SJCRH30 (cell line): ENCODE data around the gene IP6K3. TPM values are rescaled to one million over a fixed set of nuclear protein-coding genes. Genes with fewer than 3 reads are reported as not detected.
A peak's percentile ranks its signal among the peaks of the same experiment; 100 is the strongest.

Experiments used
- DNase-seq, 2 experiments: peaks; one replicate each; pipeline ENCODE4 v3.0.0-alpha.2; 2015 to 2020
- H3K27ac ChIP-seq: fragments of 250-450 bp; sonication (Bioruptor Pico); 2 replicates; pipeline ENCODE4 v1.5.1; 2020; ENCODE audit warnings: mild to moderate bottlenecking, moderate library complexity
- H3K27me3 ChIP-seq: fragments of 250-450 bp; sonication (Bioruptor Pico); 2 replicates; pipeline ENCODE4 v1.5.1; 2020; ENCODE audit warnings: mild to moderate bottlenecking, moderate library complexity
- H3K36me3 ChIP-seq: fragments of 250-450 bp; sonication (Bioruptor Pico); 2 replicates; pipeline ENCODE4 v1.5.1; 2020; ENCODE audit warnings: mild to moderate bottlenecking, moderate library complexity
- H3K4me1 ChIP-seq: fragments of 250-450 bp; sonication (Bioruptor Pico); 2 replicates; pipeline ENCODE4 v1.5.1; 2020; ENCODE audit warnings: mild to moderate bottlenecking, moderate library complexity
- H3K4me3 ChIP-seq: fragments of 250-450 bp; sonication (Bioruptor Pico); 2 replicates; pipeline ENCODE4 v1.5.1; 2020; ENCODE audit warnings: mild to moderate bottlenecking, moderate library complexity
- H3K9me3 ChIP-seq: fragments of 250-450 bp; sonication (Bioruptor Pico); replicated peaks from 2 replicates; pipeline ENCODE4 v1.5.1; 2020; ENCODE audit warnings: mild to moderate bottlenecking, moderate library complexity
- total RNA-seq: library from RNA; depleted of rRNA; stranded (reverse); fragments of >200 nt; shearing (Covaris generic); gene quantifications from 2 replicates; pipeline ENCODE4 v1.2.3, GENCODE V29; 2014

The IP6K3 gene
- total RNA-seq, 1 experiment from 2014 or later, result 10.3 TPM

DNA sequence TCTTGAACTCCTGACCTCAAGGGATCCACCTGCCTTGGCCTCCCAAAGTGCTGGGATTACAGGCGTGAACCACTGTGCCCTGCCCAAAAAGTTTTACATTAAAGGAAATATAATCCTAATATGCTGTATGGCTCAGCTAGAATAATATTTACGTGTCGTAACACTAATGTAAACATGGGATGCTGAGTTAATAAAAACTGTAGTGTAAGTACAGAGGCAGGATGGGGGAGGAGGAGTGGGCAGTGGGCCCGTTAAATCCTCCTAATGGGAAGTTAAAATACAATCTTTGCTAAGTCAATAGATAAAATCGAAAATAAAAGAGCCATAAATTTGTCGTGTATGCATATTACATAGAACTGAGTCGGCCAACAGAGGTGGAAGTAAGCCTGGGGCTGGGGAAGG, 12.1 kb upstream of the IP6K3 start:
- H3K27me3 ChIP-seq, result no peaks in the 10 kb centered on the region
- peaks cover 31% of the 10 kb centered on the region for H3K4me1 ChIP-seq
- no peak for DNase-seq
- no peak overlapping the region for H3K4me3 ChIP-seq
- no peaks in the 10 kb centered on the region for H3K36me3 ChIP-seq
- no peaks in the 10 kb centered on the region for H3K9me3 ChIP-seq
- H3K27ac ChIP-seq, result no peak overlapping the region

- peaks cover 31% of the 10 kb centered on the region for H3K4me1 ChIP-seq
- no peak overlapping the region for H3K27ac ChIP-seq
- DNase-seq, result no peak
- no peaks in the 10 kb centered on the region for H3K9me3 ChIP-seq
- H3K4me3 ChIP-seq, result no peak overlapping the region
- no peaks in the 10 kb centered on the region for H3K27me3 ChIP-seq
- no peaks in the 10 kb centered on the region for H3K36me3 ChIP-seq
Measured at GRCh38 chr6:33757906-33758305, 11.2 kb upstream of the IP6K3 start.

DNA sequence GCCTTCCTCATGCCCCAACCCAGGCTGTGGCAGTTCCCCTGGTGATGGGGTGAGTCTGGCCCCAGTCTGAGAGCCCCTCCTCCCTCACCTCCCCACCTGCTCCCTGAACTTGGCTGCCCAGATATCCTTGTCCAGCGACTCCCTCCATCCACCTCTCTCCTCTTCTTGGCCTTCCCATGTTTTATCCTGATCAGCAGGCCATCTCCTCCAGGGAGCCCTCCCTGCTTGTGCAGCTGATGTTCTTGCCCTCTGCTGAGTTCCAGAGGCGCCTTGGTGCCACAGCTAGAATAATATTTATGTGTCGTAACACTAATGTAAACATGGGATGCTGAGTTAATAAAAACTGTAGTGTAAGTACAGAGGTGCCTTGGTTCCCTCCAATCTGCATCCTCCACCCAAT, 10.4 kb upstream of the IP6K3 start:
- no peaks in the 10 kb centered on the region for H3K36me3 ChIP-seq
- DNase-seq, result no peak
- H3K27me3 ChIP-seq, result no peaks in the 10 kb centered on the region
- H3K9me3 ChIP-seq, result no peaks in the 10 kb centered on the region
- H3K27ac ChIP-seq, result no peak overlapping the region
- no peak overlapping the region for H3K4me3 ChIP-seq
- H3K4me1 ChIP-seq, result peaks cover 35% of the 10 kb centered on the region

DNA sequence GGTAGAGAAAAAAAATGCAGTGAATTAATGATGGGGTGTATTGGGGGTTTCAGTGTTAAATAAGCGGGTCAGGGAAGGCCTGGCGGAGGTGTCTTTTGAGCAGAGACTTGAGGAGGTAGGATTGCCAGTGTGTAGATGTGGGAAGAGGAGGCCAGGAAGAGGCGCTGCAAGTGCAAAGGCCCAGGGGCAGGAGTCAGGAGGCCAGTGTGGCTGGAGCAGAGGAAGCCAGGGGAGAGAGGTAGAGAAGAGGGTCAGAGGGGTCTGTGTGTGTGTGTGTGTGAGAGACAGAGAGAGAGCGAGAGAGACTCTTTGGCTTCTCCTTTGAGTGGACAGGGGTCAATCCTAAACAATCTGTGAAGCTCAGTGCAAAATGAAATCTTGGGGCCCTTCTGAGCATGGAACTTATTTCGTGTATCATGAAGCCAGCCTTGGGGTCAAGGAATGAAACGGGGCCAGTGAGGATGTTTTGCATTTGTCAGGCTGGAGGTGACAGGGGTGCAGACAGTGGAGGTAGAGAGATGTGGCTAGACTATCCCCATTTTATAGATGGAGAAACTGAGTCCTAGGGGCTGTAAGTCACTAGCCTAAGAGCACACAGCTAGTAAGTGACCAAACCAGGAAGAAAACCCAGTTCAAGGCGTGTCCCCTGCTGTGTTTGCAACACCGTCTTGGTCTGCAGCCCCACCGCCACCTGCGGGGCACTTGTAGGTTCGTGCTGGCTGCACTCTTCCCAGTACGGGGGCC, 9.7 kb upstream of the IP6K3 start:
- DNase-seq, result no peak
- H3K4me3 ChIP-seq, result no peak overlapping the region
- H3K9me3 ChIP-seq, result no peaks in the 10 kb centered on the region
- peaks cover 35% of the 10 kb centered on the region for H3K4me1 ChIP-seq
- H3K27me3 ChIP-seq, result no peaks in the 10 kb centered on the region
- no peak overlapping the region for H3K27ac ChIP-seq
- H3K36me3 ChIP-seq, result no peaks in the 10 kb centered on the region

DNA sequence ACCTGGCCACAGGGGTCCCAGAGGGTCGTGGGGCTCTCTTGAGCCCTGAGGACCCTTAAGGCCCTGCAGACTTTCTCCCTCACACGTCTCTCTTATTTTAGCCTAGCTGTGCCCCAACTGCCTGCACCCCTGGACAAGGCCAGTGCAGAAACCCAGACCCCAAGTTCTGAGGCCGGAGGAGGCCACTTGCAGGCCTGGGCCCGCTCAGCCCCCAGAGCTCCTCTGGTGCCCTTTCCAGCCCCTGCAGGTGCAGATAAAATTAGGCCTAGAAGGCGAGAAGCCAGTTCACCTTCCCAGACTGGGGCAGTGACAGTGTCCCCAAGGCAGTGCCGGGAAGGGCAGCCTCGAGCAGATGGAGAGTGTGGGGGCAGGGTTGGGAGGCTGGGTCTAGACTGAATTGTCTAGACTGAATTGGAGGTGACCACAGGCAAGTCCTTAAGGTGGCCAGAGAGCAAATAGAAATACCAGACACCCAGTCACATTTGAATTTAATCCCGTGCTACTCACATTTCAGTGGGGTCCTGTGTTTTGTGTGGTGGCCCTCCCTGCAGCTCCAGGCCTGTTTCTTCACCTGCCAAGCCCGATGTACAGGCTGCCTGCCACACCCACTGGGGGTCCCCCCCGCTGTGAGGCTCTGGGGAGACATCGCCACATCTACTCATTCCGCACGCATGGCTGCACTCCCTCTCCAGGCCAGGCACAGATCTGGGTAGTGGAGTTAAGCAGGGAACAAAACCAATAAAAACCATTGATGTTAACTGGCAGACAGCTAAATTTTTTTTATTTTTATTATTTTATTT, 8.6 kb upstream of the IP6K3 start:
- peak in 1 of 2 experiments; percentile 54 for DNase-seq
- H3K36me3 ChIP-seq, result no peaks in the 10 kb centered on the region
- no peaks in the 10 kb centered on the region for H3K27me3 ChIP-seq
- H3K4me1 ChIP-seq, result peaks cover 35% of the 10 kb centered on the region
- H3K9me3 ChIP-seq, result no peaks in the 10 kb centered on the region
- no peak overlapping the region for H3K27ac ChIP-seq
- H3K4me3 ChIP-seq, result no peak overlapping the region

GRCh38 chr6:33754222-33754621, 7.5 kb upstream of the IP6K3 start:
- Histone ChIP-seq H3K27me3 (no peaks in the 10 kb centered on the region), H3K4me3 (no peak overlapping the region), H3K27ac (no peak overlapping the region), H3K9me3 (no peaks in the 10 kb centered on the region), H3K36me3 (no peaks in the 10 kb centered on the region), H3K4me1 (peaks cover 33% of the 10 kb centered on the region)
- no peak for DNase-seq

- Histone ChIP-seq H3K4me1 (peaks cover 42% of the 10 kb centered on the region), H3K9me3 (no peaks in the 10 kb centered on the region), H3K4me3 (no peak overlapping the region), H3K27me3 (no peaks in the 10 kb centered on the region), H3K36me3 (no peaks in the 10 kb centered on the region), H3K27ac (no peak overlapping the region)
- no peak for DNase-seq
Measured at GRCh38 chr6:33752646-33753015, 5.9 kb upstream of the IP6K3 start.

DNA sequence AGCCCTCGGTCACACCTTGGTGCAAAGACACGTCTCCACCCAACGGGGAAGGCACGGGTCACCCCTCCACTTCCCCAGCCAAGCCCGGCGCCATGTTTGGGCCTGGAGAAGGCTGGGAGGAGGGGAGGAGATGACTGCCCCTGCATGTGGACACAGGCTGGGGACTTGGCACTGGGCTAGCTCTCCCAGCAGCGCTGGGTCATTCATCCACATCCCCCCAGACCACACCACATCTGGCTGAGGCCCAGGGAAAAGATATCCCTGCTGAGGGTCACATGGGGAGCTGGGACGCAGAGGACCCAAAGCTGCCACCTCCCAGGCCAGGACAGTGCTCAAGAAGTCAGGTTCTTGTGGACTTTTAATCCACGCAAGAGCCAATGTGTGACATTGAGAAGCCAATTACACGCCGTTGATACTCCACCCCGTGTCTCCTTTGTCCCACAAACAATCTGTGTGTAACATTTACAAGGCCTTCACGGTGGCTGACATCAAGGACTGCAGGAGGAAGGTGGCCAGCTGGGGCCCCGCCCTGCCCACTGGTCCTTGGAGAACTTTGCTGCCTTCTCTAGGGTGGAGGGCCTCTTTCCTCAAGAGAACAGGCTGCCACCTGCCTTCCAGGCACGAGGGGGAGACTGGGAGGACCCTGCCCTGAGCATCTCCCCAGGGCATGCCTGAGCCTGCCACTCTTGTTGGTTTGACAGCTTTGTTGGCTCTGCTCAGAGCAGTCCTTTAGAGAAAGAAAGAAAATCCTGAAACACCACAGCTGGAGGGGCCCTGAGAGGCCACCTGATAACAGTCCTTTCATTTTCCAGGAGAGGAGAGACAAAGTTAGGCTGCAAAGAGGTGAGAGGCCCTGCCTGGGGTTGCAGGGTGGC, 5.3 kb upstream of the IP6K3 start:
- Histone ChIP-seq H3K27ac (no peak overlapping the region), H3K9me3 (no peaks in the 10 kb centered on the region), H3K4me3 (no peak overlapping the region), H3K27me3 (no peaks in the 10 kb centered on the region), H3K36me3 (no peaks in the 10 kb centered on the region), H3K4me1 (peaks cover 48% of the 10 kb centered on the region)
- no peak for DNase-seq

DNA sequence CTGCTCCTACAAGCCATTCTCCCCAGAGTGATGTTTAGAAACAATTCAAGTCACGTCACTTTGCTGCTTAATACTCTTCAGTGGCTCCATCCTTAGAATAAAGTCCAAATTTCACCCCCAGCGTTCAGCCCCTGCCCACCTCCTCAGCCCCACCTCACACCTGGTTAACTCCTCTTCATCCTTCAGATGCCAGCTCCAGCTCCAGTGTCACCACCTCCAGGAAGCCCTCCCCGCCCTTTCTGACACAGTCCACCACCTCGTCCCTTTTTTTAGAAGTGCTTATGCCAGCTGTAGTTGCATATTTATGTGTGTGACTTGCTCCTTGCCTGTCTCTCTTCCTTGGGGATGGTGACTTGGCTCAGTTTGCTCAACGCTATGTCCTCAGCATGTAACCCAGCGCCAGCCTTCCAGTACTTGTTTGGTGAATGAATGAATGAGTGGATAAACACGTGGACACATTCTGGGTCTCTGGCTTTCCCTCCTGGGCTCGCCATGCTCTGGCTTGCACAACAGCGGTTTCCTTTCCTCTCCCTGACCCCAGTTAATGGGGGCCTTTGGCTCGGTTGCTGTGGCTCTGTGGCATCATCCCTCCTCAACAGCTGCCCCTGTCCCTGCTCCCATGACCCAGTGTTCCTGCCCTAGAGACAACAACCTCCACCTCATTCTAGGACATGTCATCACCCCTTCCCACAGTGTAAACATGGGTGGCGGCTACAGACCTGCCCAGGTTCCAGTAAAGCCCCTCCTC, 3.7 kb upstream of the IP6K3 start:
- H3K27ac ChIP-seq, result no peak overlapping the region
- peak in 1 of 2 experiments; percentile 33 for DNase-seq
- H3K4me3 ChIP-seq, result no peak overlapping the region
- peaks cover 46% of the 10 kb centered on the region for H3K4me1 ChIP-seq
- H3K9me3 ChIP-seq, result no peaks in the 10 kb centered on the region
- H3K36me3 ChIP-seq, result no peaks in the 10 kb centered on the region
- no peaks in the 10 kb centered on the region for H3K27me3 ChIP-seq

DNA sequence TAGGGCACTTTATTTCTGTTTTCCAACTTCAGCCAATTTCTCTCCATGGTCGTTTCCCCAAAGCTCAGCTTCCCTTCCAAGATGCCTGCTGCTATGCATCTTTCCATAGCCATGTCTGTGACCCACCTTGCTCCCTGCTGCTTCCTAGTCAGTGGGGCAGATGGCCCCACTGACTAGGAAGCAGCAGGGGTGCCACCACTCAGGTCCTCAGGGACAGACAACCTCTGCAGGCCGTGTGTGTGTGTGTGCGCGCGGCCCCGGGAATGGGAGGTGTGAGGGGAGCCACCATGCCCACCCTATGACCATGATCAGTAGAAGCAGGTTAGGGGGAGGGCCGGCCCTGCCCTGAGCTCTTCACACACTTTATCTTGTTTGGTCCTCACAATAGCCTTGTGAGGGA, 2.7 kb upstream of the IP6K3 start:
- Histone ChIP-seq H3K9me3 (no peaks in the 10 kb centered on the region), H3K27ac (no peak overlapping the region), H3K27me3 (no peaks in the 10 kb centered on the region), H3K4me3 (no peak overlapping the region), H3K36me3 (no peaks in the 10 kb centered on the region), H3K4me1 (peaks cover 46% of the 10 kb centered on the region)
- no peak for DNase-seq

DNA sequence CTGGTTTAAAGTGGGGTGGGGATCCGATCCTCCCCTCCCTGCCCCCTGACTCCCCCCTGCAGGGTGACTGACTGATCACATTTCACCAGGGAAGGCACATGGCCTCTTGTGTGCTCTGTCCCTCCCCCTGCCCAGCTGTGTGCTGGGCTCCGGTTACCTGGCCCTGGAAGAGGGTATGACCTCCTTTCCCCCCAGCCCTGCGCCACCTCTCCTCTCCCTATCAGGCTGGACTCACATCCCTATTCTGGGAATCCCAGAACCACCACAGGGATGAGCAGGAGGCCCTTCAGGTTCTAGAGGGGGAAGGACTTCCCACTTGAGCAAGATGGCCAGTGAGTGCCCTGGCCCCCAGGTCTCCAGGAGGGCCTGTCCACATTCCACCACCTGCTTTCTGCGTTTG, 2.1 kb upstream of the IP6K3 start:
- Histone ChIP-seq H3K27me3 (no peaks in the 10 kb centered on the region), H3K9me3 (no peaks in the 10 kb centered on the region), H3K27ac (no peak overlapping the region), H3K4me1 (peaks cover 52% of the 10 kb centered on the region), H3K36me3 (no peaks in the 10 kb centered on the region), H3K4me3 (no peak overlapping the region)
- DNase-seq, result peak in 1 of 2 experiments; percentile 15

DNA sequence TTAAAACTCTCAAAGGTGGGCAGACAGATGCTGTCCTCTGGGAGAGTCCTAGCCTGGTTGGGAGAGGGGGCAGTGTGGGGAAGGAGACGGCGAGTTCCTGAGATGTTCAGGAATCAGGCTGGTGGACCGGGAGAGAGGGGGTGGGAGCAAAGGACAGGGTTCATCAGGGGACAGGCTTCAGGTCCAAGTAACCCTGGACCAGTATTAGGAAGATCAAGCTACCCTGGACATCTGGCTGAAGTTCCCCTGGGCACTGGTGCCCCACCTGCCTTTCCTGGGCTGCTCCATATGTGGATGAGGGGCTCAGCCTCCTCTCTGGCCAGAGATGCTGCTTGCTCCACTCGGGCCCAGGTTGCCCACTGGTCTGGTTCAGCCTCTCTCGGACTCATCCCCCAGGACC, 1.1 kb upstream of the IP6K3 start:
- Histone ChIP-seq H3K9me3 (no peaks in the 10 kb centered on the region), H3K36me3 (no peaks in the 10 kb centered on the region), H3K4me1 (peaks cover 52% of the 10 kb centered on the region), H3K4me3 (no peak overlapping the region), H3K27ac (no peak overlapping the region), H3K27me3 (no peaks in the 10 kb centered on the region)
- DNase-seq, result no peak

GRCh38 chr6:33746036-33746600, 587 bp downstream of the IP6K3 start:
- Histone ChIP-seq H3K4me3 (peak overlapping the region; percentile 77), H3K27ac (peak overlapping the region; percentile 89), H3K27me3 (no peaks in the 10 kb centered on the region), H3K9me3 (no peaks in the 10 kb centered on the region), H3K36me3 (no peaks in the 10 kb centered on the region), H3K4me1 (peaks cover 38% of the 10 kb centered on the region)
- DNase-seq, result peak; percentile 86 to 90

DNA sequence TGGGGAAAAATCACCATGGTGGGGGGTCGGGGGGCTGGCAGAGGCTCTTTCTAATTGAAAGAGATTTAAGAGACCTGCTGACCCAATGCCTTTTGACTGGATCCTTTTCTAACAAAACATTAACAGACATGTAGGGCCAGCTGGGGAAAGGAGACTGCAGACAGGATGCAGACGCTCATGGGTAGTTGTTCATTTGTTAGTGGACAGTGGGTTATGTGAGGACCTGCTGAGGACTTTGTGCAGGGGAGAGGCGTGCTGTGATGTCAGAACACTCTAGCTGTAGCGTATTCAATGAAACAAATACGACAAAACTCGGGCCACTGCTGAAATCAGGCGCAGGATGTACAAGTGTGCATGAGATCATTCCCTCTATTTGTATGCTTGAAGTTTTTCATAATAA, 1.2 kb downstream of the IP6K3 start:
- peak overlapping the region; percentile 77 for H3K4me3 ChIP-seq
- peaks cover 32% of the 10 kb centered on the region for H3K4me1 ChIP-seq
- H3K27ac ChIP-seq, result peak overlapping the region; percentile 89
- DNase-seq, result peak; percentile 32 to 57
- no peaks in the 10 kb centered on the region for H3K9me3 ChIP-seq
- H3K27me3 ChIP-seq, result no peaks in the 10 kb centered on the region
- H3K36me3 ChIP-seq, result peaks cover under 1% of the 10 kb centered on the region; the same call in 1 of the 2 replicates
